ENCODE results near the gene MTA1.

DNA sequence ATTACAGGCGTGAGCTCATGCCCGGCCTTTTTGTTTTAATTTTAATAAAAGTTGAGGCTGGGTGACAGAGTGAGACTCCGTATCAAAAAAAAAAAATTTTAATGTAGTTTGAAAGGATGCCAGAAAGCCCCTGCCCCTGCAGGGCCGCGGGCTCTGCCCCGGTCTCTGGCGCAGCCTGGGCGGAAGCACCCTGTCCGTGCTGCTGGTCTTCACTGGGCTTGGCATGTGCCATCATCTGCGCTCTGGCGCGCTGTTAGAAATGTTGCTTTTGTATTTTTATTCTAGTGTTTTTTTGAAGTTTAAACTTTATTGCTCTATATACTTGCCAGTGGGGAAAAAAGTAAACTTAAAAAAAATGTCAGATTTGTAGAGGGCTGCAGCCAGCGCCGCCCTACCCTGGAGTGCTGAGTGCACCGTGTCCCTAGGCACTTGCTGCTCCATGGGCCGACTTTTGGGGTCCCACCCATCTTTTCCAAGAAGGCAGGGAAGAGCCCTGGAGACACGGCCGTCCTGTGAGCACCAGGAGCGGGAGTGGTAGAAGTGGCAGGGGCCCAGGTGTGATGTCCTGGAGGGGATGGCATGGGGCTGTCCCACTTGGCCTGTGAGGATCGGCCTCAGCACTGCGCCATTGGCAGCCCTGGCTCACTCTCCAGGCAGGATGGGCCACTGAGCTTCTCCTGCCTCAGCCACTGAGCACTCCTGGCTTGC lies 4.0 kb downstream of the MTA1 start:
- TF ChIP-seq, protein P1, sequence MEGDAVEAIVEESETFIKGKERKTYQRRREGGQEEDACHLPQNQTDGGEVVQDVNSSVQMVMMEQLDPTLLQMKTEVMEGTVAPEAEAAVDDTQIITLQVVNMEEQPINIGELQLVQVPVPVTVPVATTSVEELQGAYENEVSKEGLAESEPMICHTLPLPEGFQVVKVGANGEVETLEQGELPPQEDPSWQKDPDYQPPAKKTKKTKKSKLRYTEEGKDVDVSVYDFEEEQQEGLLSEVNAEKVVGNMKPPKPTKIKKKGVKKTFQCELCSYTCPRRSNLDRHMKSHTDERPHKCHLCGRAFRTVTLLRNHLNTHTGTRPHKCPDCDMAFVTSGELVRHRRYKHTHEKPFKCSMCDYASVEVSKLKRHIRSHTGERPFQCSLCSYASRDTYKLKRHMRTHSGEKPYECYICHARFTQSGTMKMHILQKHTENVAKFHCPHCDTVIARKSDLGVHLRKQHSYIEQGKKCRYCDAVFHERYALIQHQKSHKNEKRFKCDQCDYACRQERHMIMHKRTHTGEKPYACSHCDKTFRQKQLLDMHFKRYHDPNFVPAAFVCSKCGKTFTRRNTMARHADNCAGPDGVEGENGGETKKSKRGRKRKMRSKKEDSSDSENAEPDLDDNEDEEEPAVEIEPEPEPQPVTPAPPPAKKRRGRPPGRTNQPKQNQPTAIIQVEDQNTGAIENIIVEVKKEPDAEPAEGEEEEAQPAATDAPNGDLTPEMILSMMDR (IDR thresholded peaks at IDR 0.05; ENCODE audit: low read depth, low read length, missing input control): no peak
- TF ChIP-seq YY1 (IDR thresholded peaks at IDR 0.05) (no peak), HNF4A (conservative IDR thresholded peaks at IDR 0.05) (no peak), GABPA (IDR thresholded peaks at IDR 0.05 in 1 of 2, conservative IDR thresholded peaks at IDR 0.05 in 1 of 2) (no peak), TAF1 (conservative IDR thresholded peaks at IDR 0.05) (no peak), SP1 (IDR thresholded peaks at IDR 0.05) (no peak), RAD21 (IDR thresholded peaks at IDR 0.05) (no peak), RXRA (IDR thresholded peaks at IDR 0.05) (no peak), EGR1 (IDR thresholded peaks at IDR 0.05; ENCODE audit: low read depth in 2 of 2) (no peak), JUND (IDR thresholded peaks at IDR 0.05) (no peak), FOXA1 (IDR thresholded peaks at IDR 0.05) (no peak)
- TF ChIP-seq, protein P2, sequence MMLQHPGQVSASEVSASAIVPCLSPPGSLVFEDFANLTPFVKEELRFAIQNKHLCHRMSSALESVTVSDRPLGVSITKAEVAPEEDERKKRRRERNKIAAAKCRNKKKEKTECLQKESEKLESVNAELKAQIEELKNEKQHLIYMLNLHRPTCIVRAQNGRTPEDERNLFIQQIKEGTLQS (IDR thresholded peaks at IDR 0.05): no peak
- TF ChIP-seq, protein P3, sequence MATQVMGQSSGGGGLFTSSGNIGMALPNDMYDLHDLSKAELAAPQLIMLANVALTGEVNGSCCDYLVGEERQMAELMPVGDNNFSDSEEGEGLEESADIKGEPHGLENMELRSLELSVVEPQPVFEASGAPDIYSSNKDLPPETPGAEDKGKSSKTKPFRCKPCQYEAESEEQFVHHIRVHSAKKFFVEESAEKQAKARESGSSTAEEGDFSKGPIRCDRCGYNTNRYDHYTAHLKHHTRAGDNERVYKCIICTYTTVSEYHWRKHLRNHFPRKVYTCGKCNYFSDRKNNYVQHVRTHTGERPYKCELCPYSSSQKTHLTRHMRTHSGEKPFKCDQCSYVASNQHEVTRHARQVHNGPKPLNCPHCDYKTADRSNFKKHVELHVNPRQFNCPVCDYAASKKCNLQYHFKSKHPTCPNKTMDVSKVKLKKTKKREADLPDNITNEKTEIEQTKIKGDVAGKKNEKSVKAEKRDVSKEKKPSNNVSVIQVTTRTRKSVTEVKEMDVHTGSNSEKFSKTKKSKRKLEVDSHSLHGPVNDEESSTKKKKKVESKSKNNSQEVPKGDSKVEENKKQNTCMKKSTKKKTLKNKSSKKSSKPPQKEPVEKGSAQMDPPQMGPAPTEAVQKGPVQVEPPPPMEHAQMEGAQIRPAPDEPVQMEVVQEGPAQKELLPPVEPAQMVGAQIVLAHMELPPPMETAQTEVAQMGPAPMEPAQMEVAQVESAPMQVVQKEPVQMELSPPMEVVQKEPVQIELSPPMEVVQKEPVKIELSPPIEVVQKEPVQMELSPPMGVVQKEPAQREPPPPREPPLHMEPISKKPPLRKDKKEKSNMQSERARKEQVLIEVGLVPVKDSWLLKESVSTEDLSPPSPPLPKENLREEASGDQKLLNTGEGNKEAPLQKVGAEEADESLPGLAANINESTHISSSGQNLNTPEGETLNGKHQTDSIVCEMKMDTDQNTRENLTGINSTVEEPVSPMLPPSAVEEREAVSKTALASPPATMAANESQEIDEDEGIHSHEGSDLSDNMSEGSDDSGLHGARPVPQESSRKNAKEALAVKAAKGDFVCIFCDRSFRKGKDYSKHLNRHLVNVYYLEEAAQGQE (IDR thresholded peaks at IDR 0.05): no peak
- TF ChIP-seq, protein P4, sequence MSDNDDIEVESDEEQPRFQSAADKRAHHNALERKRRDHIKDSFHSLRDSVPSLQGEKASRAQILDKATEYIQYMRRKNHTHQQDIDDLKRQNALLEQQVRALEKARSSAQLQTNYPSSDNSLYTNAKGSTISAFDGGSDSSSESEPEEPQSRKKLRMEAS (IDR thresholded peaks at IDR 0.05): no peak
